CD4-positive, alpha-beta T cell treated with Interleukin-17A for 4 hours (primary cell): ENCODE data around the gene ACOT7.
A peak's percentile ranks its signal among the peaks of the same experiment; 100 is the strongest.
"Not testable (repeated sequence)": the region's sequence is repeated elsewhere in the genome, so short reads cannot be mapped to it uniquely, and the experiment has no call there.

ENCODE experiments used
- DNase-seq: peaks from one replicate; pipeline ENCODE4 v3.0.0-alpha.2; 2020; ENCODE audit warnings: mixed read lengths

Gene ACOT7

DNA sequence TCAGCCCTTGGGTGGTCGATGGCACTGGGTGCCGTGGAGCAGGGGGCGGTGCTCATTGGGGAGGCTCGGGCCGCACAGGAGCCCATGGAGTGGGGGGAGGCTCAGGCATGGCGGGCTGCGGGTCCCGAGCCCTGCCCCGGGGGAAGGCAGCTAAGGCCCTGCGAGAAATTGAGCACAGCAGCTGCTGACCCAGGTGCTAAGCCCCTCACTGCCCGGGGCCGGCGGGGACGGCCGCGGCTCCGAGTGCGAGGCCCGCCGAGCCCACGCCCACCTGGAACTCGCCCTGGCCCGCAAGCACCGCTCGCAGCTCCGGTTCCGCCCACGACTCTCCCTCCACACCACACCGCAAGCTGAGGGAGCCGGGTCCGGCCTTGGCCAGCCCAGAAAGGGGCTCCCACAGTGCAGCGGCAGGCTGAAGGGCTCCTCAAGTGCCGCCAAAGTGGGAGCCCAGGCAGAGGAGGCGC is 2.2 kb upstream of the ACOT7 start:
- DNase-seq = not testable (repeated sequence)

DNA sequence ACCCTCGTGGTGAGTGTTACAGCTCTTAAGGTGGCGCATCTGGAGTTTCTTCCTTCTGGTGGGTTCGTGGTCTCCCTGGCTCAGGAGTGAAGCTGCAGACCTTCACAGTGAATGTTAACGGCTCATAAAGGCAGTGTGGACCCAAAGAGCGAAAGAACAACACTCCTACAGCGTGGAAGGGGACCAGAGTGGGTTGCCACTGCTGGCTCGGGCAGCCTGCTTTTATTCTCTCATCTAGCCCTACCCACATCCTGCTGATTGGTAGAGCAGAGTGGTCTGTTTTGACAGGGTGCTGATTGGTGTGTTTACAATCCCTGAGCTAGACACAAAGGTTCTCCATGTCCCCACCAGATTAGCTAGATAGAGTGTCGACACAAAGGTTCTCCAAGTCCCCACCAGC is 1.6 kb upstream of the ACOT7 start:
- not testable (repeated sequence) for DNase-seq

DNA sequence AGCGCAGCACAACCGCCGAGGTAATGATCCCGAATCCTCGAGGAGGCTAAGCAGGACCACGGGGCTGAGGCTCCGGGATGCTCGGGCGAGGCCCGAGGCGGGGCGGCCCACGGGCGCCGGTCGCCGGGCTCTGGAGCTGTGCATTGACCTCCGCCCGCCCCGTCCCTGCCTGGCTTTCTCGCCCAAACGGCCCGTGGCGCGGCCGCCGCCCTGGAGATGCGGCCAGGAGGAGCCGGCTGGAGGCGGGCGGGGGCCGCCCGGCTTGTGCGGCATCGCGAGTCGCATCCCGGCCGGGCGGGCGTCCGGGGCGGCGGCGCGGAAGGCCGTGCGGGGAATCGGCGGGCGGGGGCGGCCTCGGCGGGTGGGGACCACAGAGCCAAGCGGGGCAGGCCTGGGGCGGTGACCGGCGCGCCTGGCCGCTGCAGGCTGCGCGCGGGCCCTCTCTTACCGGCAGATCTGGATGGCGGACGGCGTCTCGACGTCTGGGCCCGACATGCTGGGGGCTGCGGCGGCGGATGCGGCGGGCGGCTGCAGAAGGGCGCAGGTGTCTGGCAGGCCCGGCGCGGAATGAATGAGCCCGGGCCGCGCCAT is 663 bp downstream of the ACOT7 start:
- DNase-seq = no peak

DNA sequence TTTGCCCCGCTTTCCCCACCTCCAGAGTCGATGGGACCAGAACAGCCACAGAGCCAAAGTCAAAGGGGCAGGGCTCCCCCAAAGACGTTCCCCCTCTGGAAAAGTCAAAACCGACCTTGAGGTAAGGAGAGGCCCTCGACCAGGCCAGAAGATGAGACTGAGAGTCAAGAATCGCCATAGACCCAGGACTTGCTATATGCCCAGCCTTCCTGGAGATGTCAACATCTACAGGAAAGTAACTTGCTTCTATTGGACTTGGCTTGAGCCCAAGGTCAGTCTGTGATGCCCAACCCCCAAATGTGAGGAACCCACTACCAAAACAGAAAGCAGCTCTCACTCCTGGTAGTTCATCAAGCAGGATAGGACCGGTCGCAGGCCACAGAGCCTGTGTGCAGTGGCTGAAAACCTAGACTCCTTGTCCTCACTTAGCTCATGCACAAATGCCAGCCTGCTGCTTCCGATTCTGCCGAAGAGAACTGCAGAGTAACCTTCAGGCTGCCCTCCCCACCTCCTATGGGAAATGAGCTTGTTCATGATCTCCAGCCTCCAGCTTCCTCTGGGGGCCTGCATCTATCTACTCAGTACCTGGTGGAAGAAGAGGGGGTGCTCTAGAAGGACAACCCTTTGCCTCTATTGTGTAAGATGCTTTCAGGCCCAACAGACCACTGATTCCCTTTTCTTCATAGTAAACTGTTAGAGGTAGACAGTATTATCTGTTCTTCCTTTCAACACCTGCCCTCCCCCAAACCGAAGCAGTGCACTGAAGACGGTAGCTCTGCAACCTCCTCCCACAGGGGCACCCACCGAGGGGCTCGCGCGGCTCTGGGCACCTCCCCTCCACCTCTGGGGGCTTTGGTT is 1.4 kb downstream of the ACOT7 start:
- no peak for DNase-seq

DNA sequence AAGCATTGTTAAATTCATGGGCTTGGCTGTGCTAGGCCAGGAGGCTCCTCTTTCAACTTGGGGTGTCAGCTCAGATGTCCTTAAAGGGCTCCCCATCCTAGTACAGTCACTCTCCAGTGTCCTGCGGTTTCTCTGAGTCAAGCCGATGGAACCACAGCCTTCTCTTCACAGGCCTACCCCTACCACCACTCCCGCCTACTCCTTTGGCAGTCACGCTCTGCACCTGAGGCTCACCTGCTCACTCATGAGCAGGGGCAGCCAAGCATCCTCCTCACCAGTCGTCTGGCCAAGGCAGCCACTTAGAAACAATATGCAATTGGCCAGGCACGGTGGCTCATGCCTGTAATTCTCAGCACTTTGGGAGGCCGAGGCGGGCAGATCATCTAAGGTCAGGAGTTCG is 3.6 kb downstream of the ACOT7 start:
- no peak for DNase-seq

DNA sequence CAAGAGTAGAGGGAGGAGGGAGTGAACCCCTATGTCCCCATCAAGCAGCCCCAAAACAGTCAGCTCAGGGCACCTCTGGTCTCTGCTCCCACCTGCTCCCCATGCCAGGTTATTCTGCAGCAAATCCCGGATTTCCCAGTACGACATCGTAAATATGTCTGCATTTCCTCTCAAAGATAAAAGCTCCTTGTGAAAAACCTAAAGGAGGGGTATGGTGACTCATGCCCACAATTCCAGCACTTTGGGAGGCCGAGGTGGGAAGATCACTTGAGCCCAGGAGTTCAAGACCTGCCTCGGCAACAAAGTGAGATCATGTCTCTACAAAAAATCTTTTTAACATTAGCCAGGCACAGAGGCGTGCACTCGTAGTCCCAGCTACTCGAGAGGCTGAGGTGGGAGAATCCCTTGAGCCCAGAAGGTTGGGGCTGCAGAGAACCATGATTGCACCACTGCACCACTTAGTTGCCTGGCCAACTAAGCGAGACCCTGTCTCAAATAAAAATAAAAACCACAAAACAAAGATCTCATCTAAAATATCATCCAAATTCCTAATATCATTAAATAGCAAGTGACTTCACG is 7.1 kb downstream of the ACOT7 start:
- DNase-seq = no peak

DNA sequence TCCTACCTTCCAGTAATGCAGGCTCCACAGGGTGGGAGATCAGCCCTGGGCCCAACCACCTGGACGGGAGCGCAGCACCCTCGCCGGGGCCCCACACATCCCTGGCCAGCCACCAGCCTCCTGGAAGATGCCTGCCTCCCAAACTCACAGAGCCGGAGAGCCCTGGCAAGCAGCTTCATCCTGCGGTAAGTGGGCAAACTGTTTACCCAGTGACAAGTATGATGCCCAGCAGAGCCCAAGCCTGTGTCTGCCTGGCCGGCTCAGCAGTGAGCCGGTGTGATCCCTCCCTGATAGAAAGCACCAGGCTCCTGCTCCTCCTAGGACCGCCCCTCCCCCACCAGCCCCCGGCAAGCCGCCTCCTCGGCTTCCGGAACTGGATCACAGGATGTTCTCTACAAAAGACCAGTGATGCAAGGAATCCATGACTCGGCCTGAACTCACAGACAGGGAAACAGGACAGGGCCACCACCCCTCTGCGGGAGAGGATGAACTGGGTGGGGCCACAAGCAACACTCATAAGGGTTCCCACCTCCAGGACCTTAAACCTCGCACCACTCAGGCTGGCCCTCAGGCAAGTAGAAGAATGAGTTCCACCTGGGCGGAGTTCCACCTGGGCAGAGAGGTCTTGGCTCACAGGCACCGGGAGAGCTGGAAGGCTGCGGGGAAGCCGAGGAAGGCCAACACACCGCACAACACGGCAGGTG is 7.9 kb downstream of the ACOT7 start:
- no peak for DNase-seq

DNA sequence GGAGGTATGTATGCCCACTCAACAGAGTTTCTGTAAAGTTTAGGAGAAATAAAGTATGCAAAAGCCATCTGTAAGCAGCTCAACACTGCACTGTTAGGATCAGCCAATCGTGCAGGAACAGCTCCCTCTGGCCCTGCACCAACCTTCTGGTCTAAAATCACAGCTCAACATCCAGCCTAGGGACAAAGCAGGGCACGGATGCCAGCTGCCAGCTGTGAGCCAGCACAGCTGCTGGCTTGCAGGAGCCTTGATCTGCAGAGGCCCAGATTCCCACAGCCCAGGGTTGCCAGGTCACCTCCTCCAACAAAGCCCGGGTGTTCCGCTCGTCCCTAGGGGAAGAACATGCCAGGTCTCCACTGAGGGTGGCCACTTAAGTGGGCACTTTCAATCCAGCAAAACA is 8.6 kb downstream of the ACOT7 start:
- DNase-seq = no peak

DNA sequence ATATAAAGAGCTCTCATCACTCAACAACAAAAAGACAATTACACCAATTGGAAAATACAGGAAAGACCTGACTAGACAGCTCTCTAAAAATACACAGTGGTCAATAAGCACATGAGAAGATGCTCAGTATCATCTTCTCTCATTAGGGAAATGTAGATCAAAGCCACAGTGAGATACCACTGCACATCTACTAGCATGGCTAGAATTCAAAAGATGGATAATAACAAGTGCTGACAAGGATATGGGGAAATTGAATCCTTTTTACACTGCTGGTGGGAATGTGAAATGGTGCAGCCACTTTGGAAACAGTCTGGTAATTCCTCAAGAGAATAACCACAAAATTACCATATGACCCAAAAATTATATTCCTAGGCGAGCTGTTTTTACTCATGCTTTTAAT is 9.4 kb downstream of the ACOT7 start:
- no peak for DNase-seq

DNA sequence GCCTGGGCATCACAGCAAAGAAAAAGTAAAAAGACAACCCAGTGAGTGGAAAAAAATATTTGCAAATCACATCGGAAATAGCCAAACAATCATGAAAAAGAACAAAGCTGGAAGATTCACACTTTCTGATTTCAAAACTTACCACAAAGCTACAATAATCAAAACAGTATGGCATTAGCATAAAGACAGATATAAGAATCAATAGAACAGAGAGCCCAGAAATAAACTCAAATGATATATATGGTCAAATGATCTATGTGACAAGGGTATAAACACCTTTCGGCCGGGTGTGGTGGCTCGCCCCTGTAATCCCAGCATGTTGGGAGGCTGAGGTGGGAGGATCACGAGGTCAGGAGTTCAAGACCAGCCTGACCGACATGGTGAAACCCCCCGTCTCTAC is 13.5 kb downstream of the ACOT7 start:
- no peak for DNase-seq

DNA sequence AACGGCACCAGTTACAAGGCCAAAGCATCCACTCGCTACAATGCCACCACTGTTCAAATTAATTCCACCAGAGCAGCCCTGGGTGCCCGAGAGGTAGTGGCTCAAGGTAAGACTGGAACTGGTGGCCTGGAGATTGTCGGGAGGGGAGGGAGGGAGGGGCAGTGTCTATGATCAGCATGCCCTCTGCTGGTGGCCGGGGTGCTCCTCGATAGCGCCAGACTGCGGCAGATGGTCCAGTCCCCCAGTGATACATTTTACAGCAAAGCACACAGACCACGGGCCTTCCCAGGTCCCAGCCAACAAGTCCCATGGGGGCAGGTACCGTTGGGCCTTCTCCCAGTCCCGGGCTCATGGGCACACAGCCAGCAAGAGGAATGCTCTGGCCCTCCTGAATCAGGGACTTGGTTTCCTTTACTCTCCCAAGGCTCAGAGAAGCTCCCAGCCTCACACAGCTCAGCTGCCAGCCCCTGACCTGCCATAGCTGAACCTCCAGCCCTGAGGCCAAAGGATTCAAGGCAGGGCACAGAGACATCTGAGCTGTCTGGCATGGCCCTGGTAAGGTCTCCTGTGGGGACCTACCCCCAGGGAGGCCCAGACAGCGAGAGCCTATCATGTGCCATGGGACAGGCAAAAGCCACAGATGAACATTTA is 15.3 kb downstream of the ACOT7 start:
- no peak for DNase-seq

DNA sequence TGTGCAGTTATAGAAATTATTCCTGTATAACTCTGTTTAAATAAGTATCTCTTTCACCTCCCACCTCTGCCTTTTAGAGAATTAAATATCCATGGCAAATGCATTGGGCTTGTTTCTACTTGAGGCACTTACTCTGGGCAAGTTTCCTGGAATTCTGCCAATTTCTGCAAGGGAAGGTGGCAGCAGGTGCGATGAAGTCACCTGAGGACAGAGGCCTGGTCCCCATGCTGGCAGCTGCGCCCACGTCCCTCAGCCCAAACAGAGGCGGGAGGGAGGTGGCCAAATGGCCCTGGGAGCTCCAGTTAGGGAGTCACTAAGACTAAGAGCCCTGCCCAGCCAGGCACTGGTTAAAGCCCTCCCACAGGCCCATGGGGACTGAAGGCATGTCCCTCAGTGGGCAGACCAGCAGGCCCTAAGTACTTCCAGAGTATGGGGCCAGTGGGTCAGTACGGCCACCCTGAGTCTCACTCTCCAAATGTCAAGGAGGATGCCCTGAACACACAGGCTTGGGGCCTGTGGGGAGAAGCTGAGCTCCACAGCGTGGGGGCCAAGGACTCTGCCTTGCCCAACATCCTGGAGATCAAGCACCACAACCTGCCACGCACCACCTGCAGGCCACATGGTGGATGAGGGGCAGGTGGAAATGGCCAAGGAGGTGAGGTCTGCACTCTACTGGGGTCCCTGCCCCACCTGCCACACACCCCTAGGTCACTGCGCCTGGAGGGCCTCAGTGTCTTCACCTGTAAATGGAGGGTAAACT is 19.4 kb downstream of the ACOT7 start:
- no peak for DNase-seq

DNA sequence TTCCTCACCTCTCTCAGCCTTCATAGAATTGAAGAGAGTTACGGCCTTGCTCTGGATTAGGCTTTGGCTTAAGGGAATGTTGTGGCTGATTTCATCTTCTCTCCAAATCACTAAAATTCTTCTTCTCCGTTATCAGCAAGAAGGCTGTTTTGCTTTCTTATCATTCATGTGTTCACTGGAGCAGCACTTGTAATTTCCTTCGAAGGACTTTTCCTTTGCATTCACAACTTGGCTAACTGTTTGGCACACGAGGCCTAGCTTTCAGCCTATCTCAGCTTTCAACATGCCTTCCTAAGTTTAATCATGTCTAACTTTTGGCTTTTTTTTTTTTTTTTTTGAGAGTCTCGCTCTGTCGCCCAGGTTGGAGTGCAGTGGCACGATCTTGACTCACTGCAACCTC is 21.3 kb downstream of the ACOT7 start:
- DNase-seq = not testable (repeated sequence)

DNA sequence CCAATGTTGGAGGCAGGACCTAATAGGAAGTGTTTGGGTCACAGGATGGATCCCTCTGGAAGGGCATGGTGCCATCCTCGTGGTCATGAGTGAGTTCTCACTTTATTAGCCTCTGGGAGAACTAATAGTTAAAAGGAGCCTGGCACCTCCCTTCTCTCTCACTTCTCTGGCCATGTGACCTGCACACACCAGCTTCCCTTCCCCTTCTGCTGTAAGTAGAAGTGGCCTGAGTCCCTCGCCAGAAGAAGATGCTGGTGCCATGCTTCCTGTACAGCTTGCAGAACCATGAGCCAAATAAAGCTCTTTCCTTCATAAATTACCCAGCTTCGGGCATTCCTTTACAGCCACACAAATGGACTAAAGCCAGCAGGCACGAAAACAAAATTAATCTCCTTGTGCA is 23.6 kb downstream of the ACOT7 start:
- DNase-seq = no peak

DNA sequence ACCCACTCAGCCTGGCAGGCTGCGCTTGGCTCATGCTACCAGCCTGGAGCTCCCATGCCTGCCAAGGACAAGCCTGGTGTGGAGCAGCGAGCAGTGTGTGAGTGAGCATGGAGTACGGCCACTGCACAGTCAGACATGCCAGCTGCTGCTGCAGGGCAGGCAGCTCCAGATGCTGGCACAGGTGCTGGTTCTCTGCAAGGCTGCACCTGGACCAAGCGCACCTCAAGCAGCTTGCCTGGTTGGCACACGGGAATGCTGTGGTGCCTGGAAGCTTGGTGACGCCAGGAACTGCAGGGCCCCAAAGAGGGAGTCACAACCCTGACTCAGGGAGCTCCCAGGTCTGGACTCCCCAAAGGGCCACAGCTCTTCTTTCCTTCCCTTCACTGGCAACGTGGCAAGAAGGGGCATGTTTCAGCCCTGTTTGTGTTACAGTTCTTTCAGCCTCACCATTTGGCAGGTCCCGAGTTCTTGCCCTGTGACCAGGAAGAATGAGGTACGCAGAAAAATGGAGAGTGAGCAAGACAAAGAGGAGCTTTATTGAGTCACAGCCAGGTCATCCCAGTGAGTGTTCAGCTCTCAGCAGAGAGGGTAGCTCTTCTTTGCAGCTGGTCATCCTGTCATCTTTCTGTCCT is 26.1 kb downstream of the ACOT7 start:
- no peak for DNase-seq

DNA sequence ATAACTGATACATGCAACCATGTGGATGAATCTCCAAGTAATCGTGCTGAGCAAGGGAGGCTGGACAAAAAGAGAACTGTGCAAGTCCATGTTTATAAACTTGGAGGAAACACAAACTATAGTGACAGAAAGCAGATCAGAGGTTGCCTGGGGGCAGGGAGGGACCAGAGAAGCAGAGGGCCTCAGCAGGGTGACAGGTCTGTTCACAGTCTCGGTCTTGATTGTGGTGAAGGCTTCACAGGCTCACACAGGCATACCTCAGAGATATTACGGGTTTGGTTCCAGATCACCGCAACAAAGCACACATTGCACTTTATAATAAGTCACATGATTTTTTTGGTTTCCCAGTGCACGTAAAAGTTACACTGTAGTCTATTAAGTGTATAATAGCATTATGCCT is 28.5 kb downstream of the ACOT7 start:
- peak; percentile 61 for DNase-seq

DNA sequence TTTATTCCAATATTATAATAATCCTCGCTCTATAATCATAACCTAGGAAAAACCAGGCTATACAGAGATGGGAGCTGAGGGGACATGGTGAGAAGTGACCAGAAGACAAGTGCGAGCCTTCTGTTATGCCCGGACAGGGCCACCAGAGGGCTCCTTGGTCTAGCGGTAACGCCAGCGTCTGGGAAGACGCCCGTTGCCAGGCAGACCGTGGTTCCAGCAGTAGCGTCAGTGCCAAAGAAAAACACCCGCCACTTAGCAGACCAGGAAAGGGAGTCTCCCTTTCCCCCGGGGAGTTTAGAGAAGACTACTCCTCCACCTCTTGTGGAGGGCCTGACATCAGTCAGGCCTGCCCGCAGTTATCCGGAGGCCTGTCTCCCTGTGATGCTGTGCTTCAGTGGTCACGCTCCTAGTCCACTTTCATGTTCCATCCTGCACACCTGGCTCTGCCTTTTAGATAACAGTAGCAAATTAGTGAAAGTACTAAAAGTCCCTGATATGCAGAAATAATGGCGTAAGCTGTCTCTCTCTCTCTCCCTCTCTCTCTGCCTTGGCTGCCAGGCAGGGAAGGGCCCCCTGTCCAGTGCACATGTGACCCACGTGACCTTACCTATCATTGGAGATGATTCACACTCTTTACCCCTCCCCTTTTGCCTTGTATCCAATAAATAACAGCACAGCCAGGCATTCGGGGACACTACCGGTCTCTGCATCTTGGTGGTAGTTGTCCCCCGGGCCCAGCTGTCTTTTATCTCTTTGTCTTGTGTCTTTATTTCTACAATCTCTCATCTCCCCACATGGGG is 30.3 kb downstream of the ACOT7 start:
- peak; percentile 17 for DNase-seq

DNA sequence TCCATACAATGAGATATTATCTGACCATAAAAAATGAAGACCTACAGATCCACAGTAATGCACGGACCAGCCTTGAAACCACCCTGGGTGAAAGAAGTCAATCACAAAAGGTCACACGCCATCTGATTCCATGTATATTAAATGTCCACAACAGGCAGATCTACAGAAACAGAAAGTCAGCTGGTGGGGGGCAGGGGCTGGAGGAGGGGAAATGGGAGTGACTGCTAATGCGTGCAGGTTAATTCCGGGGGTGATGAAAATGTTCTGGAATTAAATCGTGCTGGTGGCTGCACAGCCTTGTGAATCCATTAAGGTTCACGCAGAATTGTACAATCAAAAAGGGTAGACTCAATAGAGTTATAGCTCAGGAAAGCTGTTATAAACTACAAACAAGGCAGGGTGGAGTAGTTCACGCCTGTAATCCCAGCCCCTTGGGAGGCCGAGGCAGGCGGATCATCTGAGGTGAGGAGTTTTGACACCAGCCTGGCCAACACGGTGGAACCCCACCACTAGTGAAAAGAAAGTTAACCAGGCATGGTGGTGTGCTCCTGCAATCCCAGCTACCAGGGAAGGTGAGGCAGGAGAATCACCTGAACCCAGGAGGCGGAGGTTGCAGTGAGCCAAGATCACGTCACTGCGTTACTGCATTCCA is 32.3 kb downstream of the ACOT7 start:
- DNase-seq = no peak

DNA sequence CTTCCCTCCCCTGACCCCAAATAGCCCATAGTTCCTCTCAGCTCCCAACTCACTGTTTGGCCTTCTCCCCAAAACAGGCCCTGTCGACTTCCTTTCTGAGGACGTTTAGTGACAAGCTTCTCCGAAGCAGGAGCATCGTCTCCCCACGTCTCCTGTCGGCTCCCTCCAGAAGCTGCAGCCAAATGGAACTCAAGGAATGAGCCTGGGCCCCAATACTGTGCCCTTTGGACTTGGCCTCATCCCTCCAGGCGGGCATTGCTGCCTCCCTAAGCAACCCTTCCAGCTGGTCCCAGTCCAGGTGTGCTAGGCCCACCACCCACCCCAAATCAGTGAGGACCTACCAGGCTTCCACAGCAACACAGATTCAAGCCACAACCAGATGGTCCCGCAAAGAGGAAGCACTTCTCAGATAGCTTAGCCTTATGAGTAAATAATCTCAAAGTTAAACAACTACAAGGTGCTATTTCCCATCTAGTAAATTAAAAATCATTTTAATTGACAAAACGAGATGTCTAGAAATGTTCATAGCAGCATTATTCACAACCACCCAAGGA is 33.0 kb downstream of the ACOT7 start:
- DNase-seq = no peak

DNA sequence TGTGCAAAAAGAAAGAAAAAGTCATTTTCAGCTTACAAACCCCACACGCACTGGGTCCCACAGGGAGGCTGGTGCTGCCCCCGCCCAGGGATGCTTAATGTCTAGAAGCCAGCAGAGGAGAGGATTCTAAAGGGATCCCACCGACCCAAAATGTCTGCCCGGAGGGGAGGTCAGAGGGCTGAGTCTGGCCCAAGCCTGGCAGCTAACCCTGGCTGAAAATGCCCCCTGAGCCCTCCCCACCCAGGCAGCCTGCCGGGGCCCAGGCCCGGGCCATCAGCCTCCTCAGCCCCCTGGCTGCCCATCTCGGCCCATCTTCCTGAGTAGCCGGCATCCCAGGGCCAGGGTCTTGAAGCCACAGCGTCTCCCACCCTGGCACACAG is 33.5 kb downstream of the ACOT7 start:
- no peak for DNase-seq
